Measurements from ENCODE around the gene TMEM145. TPM values are rescaled to one million over a fixed set of nuclear protein-coding genes. Genes with fewer than 3 reads are reported as not detected.

TMEM145 gene
- total and polyA plus RNA-seq, 10 of the 15 experiments (the other 5 are each of a cell fraction or from before 2014, with no cell fraction given): 0.04 to 0.97 (median 0.16) TPM; not detected in 4

- CTCF ChIA-PET: interaction anchor here (1.0 to 3.2 kb wide), 4 partner anchors 9 to 34 kb away, joined by 3 to 39 read pairs (median 10); partner anchors contain the start of gene GSK3A
- no peak overlapping the region for H2AFZ ChIP-seq (ENCODE audit: control insufficient read depth, low read depth, low read length)
- peaks cover 25% of the 10 kb centered on the region for H3K4me1 ChIP-seq (ENCODE audit: control insufficient read depth, insufficient read depth, low read length)
- H3K27ac ChIP-seq (ENCODE audit: control insufficient read depth, insufficient read depth): peak overlapping the region; percentile 94
- H3K9ac ChIP-seq (ENCODE audit: control insufficient read depth, insufficient read depth, low read length): peak overlapping the region; percentile 98
- BruUV-seq (replicated peaks): no TSS peak
- no peak for DNase-seq (ENCODE audit: low read depth, low spot score)
- RAD21 ChIA-PET (ENCODE audit: unreplicated experiment): interaction anchor here (0.6 to 3.1 kb wide), 7 partner anchors 9 to 143 kb away, joined by 3 to 23 read pairs (median 5); partner anchors contain the start of gene GSK3A
- intact Hi-C loops (cut with micrococcal nuclease; ENCODE audit: unreplicated experiment): no loop called here
- in situ Hi-C loops (cut with MboI): no loop called here
- H3K79me2 ChIP-seq (ENCODE audit: control insufficient read depth, insufficient read depth, low read length): peaks cover 28% of the 10 kb centered on the region
- POLR2A ChIA-PET: interaction anchor here (1.0 to 3.2 kb wide), 10 partner anchors 8 to 125 kb away, joined by 3 to 24 read pairs (median 4); partner anchors contain the start of genes ERF, GSK3A and ZNF526
- FAIRE-seq: no peak
- H3K36me3 ChIP-seq (ENCODE audit: control insufficient read depth in 2 of 2, insufficient read depth in 2 of 2, low read length in 1 of 2): peaks cover 3 to 19% of the 10 kb centered on the region in 2 experiments; a peak in 3 of 4 replicates
- H3K9me3 ChIP-seq (replicated peaks; ENCODE audit: control insufficient read depth, insufficient read depth, low read length): no peaks in the 10 kb centered on the region
- H3K27me3 ChIP-seq (replicated peaks in 1 of 2; ENCODE audit: control insufficient read depth in 2 of 2, insufficient read depth in 2 of 2, low read length in 1 of 2): no peaks in the 10 kb centered on the region
- ATAC-seq: no peak
- TF ChIP-seq RUNX3 (IDR thresholded peaks at IDR 0.05; ENCODE audit: low read length): no peak
- 0 out of 2 replicates have a peak, but pooled peaks have one; percentile 0 for TF ChIP-seq CHD2 (IDR thresholded peaks at IDR 0.05; ENCODE audit: borderline replicate concordance, low read depth, low read length)
- TF ChIP-seq, protein P1, sequence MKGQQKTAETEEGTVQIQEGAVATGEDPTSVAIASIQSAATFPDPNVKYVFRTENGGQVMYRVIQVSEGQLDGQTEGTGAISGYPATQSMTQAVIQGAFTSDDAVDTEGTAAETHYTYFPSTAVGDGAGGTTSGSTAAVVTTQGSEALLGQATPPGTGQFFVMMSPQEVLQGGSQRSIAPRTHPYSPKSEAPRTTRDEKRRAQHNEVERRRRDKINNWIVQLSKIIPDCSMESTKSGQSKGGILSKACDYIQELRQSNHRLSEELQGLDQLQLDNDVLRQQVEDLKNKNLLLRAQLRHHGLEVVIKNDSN (IDR thresholded peaks at IDR 0.05; ENCODE audit: borderline replicate concordance, extremely low read length, insufficient read depth, low read depth, low read length): peak; percentile 16
- TF ChIP-seq RAD51 (IDR thresholded peaks at IDR 0.05): peak; percentile 43; the same call in 1 of the 2 replicates
- peak overlapping the region; percentile 99 for H3K4me2 ChIP-seq (ENCODE audit: control insufficient read depth, insufficient read depth)
- SMC1A ChIA-PET (ENCODE audit: uncharacterized antibody, unreplicated experiment): interaction anchor here (1.0 to 3.2 kb wide), 6 partner anchors 8 to 157 kb away, joined by 3 to 24 read pairs (median 6); partner anchors contain the start of gene ERF
- 30% methylated on average over 3 of the region's 3 CpGs for WGBS (ENCODE audit: insufficient coverage, insufficient replicate concordance, low lambda C conversion rate, missing lambda C conversion rate)
- no peaks in the 10 kb centered on the region; the same call in 1 of the 2 replicates for H4K20me1 ChIP-seq (ENCODE audit: control insufficient read depth, insufficient read depth)
- H3K4me3 ChIP-seq: peak overlapping the region; percentile 47
Measured at GRCh38 chr19:42271045-42271419, 42.1 kb upstream of the TMEM145 start.

Data from GM12878 (cell line).